ENCODE data around the gene POLR2I. TPM values are rescaled to one million over a fixed set of nuclear protein-coding genes. Genes with fewer than 3 reads are reported as not detected.

POLR2I gene
- polyA plus RNA-seq, 1 of the 3 experiments (the other 2 are of a cell fraction): 140 TPM

DNA sequence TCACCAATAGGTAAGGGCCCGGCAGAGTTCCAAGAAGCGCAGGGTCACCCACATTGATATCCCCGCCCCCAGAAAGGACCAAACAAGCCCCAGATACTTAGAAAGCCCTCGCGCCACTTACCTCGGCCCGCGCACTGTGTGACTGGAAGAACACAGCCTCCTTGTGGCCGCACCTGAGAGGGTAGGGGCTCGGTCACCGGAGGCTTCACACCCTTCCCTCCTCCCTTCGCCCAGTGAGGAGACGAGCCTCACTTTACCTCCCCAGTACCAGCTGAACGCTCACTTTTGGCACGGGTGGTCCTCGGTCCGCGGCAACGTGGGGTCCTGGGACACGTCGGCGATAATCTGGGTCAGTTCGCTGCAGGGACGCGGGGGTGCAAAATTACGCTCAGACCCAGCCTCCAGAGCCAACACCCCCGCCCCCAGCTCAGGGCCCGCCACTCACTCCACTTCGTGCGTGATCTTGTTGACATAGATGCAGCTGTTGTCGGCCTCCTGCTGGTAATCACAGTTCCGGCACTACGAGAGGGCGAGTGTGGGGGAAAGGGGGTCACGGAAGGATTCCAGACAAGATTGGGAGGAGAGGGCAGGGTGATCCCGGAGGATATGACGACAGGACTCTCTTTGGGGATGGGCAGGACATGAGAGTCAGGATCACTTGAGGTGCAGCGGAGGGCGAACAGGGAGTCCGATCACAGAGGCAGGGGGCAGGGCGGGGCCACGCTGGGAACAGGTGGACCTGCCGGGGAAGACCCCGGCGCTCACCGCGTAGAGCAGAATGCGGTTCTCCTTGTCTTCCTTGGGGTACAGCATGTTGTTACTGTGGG is 568 bp downstream of the POLR2I start:
- DNase-seq: peak; percentile 65
- Histone ChIP-seq H3K9ac (peak overlapping the region; percentile 69), H3K36me3 (replicated peaks in 1 of 2; ENCODE audit: control insufficient read depth in 1 of 2, insufficient read depth in 2 of 2, low read length in 1 of 2) (peaks cover 22 to 24% of the 10 kb centered on the region in 2 experiments), H4K20me1 (ENCODE audit: insufficient read depth) (no peaks in the 10 kb centered on the region), H3K4me1 (ENCODE audit: control insufficient read depth in 1 of 2, insufficient read depth in 2 of 2, low read depth in 1 of 2, low read length in 1 of 2) (peaks cover 6 to 22% of the 10 kb centered on the region in 2 experiments; a peak in 1 of 4 replicates), H3K27ac (ENCODE audit: low read depth in 2 of 2, low read length in 1 of 2) (peak overlapping the region; percentile 80 to 96), H3F3A (replicated peaks; ENCODE audit: insufficient read depth) (no peaks in the 10 kb centered on the region), H3K4me2 (peak overlapping the region; percentile 98), H3K79me2 (ENCODE audit: insufficient read depth) (peaks cover 39% of the 10 kb centered on the region; the same call in 1 of the 2 replicates), H3K9me2 (no peaks in the 10 kb centered on the region), H2AFZ (ENCODE audit: low read depth) (peak overlapping the region; percentile 83; the same call in 1 of the 2 replicates), H3K27me3 (ENCODE audit: insufficient read depth) (no peaks in the 10 kb centered on the region), H3K9me3 (no peaks in the 10 kb centered on the region), H3K4me3 (ENCODE audit: low read depth in 2 of 2, low read length in 1 of 2) (peak overlapping the region; percentile 77 to 85)
- ChIA-PET CTCF (interaction anchor here (0.7 to 2.2 kb wide), 5 partner anchors 11 to 116 kb away, joined by 3 to 7 read pairs (median 4); no protein-coding TSS in a partner anchor), POLR2A (interaction anchor here (1.0 to 1.8 kb wide), 5 partner anchors 11 to 217 kb away, joined by 3 to 6 read pairs (median 4); partner anchors contain the start of genes ZNF146 and ZNF565)
- 13% methylated on average over 22 of the region's 48 CpGs for WGBS (ENCODE audit: low lambda C conversion rate)
- TF ChIP-seq, protein P1, sequence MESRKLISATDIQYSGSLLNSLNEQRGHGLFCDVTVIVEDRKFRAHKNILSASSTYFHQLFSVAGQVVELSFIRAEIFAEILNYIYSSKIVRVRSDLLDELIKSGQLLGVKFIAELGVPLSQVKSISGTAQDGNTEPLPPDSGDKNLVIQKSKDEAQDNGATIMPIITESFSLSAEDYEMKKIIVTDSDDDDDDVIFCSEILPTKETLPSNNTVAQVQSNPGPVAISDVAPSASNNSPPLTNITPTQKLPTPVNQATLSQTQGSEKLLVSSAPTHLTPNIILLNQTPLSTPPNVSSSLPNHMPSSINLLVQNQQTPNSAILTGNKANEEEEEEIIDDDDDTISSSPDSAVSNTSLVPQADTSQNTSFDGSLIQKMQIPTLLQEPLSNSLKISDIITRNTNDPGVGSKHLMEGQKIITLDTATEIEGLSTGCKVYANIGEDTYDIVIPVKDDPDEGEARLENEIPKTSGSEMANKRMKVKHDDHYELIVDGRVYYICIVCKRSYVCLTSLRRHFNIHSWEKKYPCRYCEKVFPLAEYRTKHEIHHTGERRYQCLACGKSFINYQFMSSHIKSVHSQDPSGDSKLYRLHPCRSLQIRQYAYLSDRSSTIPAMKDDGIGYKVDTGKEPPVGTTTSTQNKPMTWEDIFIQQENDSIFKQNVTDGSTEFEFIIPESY (IDR thresholded peaks at IDR 0.05; ENCODE audit: borderline replicate concordance, low read depth): no peak
- TF ChIP-seq ELF1 (IDR thresholded peaks at IDR 0.05) (no peak), RAD21 (IDR thresholded peaks at IDR 0.05; ENCODE audit: low read length) (peak; percentile 17; the same call in 1 of the 2 replicates)
- TF ChIP-seq, protein P2, sequence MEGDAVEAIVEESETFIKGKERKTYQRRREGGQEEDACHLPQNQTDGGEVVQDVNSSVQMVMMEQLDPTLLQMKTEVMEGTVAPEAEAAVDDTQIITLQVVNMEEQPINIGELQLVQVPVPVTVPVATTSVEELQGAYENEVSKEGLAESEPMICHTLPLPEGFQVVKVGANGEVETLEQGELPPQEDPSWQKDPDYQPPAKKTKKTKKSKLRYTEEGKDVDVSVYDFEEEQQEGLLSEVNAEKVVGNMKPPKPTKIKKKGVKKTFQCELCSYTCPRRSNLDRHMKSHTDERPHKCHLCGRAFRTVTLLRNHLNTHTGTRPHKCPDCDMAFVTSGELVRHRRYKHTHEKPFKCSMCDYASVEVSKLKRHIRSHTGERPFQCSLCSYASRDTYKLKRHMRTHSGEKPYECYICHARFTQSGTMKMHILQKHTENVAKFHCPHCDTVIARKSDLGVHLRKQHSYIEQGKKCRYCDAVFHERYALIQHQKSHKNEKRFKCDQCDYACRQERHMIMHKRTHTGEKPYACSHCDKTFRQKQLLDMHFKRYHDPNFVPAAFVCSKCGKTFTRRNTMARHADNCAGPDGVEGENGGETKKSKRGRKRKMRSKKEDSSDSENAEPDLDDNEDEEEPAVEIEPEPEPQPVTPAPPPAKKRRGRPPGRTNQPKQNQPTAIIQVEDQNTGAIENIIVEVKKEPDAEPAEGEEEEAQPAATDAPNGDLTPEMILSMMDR (IDR thresholded peaks at IDR 0.05): 0 out of 2 replicates have a peak, but pooled peaks have one; percentile 20

DNA sequence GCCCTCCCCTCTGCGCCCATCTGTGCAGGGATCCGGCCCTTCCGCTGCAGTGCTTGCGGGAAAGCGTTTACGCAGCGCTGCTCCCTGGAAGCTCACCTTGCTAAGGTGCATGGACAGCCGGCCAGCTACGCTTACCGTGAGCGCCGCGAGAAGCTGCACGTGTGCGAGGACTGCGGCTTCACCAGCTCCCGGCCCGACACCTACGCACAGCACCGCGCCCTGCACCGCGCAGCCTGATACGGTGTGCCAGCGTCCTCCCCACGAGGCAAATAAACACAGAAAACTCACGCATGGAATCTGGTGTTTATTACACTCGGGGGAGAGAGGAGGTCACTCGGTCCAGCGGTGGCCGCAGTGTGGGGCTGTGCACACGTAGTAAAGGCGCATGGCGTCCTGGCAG is 1.2 kb downstream of the POLR2I start:
- Histone ChIP-seq H2AFZ (ENCODE audit: low read depth) (no peak overlapping the region), H3K27ac (ENCODE audit: low read depth in 2 of 2, low read length in 1 of 2) (no peak overlapping the region), H3K9me2 (no peaks in the 10 kb centered on the region), H3K4me2 (peak overlapping the region; percentile 98), H3K4me3 (ENCODE audit: low read depth in 2 of 2, low read length in 1 of 2) (peak overlapping the region; percentile 77 to 85), H3K27me3 (ENCODE audit: insufficient read depth) (no peaks in the 10 kb centered on the region), H3K9me3 (no peaks in the 10 kb centered on the region), H3K36me3 (replicated peaks in 1 of 2; ENCODE audit: control insufficient read depth in 1 of 2, insufficient read depth in 2 of 2, low read length in 1 of 2) (peaks cover 19 to 21% of the 10 kb centered on the region in 2 experiments), H3K9ac (peak overlapping the region; percentile 69; the same call in 1 of the 2 replicates), H3F3A (replicated peaks; ENCODE audit: insufficient read depth) (no peaks in the 10 kb centered on the region), H3K79me2 (ENCODE audit: insufficient read depth) (peaks cover 37% of the 10 kb centered on the region; the same call in 1 of the 2 replicates), H4K20me1 (ENCODE audit: insufficient read depth) (no peaks in the 10 kb centered on the region), H3K4me1 (ENCODE audit: control insufficient read depth in 1 of 2, insufficient read depth in 2 of 2, low read depth in 1 of 2, low read length in 1 of 2) (peaks cover 6 to 22% of the 10 kb centered on the region in 2 experiments; a peak in 1 of 4 replicates)
- CTCF ChIA-PET: interaction anchor here (0.7 to 2.0 kb wide), 3 partner anchors 12 to 53 kb away, joined by 4 to 7 read pairs (median 4); no protein-coding TSS in a partner anchor
- DNase-seq: no peak
- no peak for TF ChIP-seq SMC3 (IDR thresholded peaks at IDR 0.05; ENCODE audit: low read depth, low read length)
- TF ChIP-seq YY1 (IDR thresholded peaks at IDR 0.05; ENCODE audit: low read depth): no peak
- TF ChIP-seq EP300 (IDR thresholded peaks at IDR 0.05; ENCODE audit: borderline replicate concordance in 1 of 2, low read depth in 1 of 2, low read length in 1 of 2): no peak
- TF ChIP-seq, protein P2 (IDR thresholded peaks at IDR 0.05): no peak
- TF ChIP-seq RAD21 (IDR thresholded peaks at IDR 0.05; ENCODE audit: low read length): no peak
- TF ChIP-seq NFIC (IDR thresholded peaks at IDR 0.05; ENCODE audit: borderline replicate concordance): no peak
- 89% methylated on average over 34 of the region's 34 CpGs for WGBS (ENCODE audit: low lambda C conversion rate)
- POLR2A ChIA-PET: interaction anchor here (1.0 kb wide), 1 partner anchor 52 kb away, joined by 3 read pairs; no protein-coding TSS in a partner anchor

Data from SK-N-SH (cell line).